H9 (cell line): ENCODE results near the gene UTP4. TPM values are rescaled to one million over a fixed set of nuclear protein-coding genes. Genes with fewer than 3 reads are reported as not detected.

ENCODE experiments used
- DNase-seq: peaks from one replicate; pipeline ENCODE4 v3.0.0-alpha.2; 2017
- H2AFZ ChIP-seq: one replicate; pipeline ENCODE4 v1.6.1; 2013; ENCODE audit warnings: mild to moderate bottlenecking, low read length, control low read depth, moderate library complexity
- H2AK5ac ChIP-seq: 2 replicates; pipeline ENCODE4 v1.6.1; 2013; ENCODE audit warnings: low read length, control low read depth, mixed read lengths; ENCODE audit not compliant: insufficient read length
- H2BK120ac ChIP-seq: one replicate; pipeline ENCODE4 v1.6.1; 2013; ENCODE audit warnings: low read depth, mild to moderate bottlenecking, low read length, control low read depth, inconsistent platforms; ENCODE audit not compliant: poor library complexity, severe bottlenecking
- H2BK12ac ChIP-seq: 2 replicates; pipeline ENCODE4 v1.6.1; 2013; ENCODE audit warnings: low read length, control low read depth, mixed read lengths, low read depth; ENCODE audit not compliant: insufficient read length
- H2BK15ac ChIP-seq: 2 replicates; pipeline ENCODE4 v1.6.1; 2013; ENCODE audit warnings: low read depth, low read length, control low read depth
- H2BK20ac ChIP-seq: one replicate; pipeline ENCODE4 v1.6.1; 2013; ENCODE audit warnings: low read depth, mild to moderate bottlenecking, low read length, control low read depth, inconsistent platforms; ENCODE audit not compliant: poor library complexity, severe bottlenecking
- H2BK5ac ChIP-seq: 2 replicates; pipeline ENCODE4 v1.6.1; 2013; ENCODE audit warnings: low read length, control low read depth, mixed read lengths; ENCODE audit not compliant: insufficient read length
- H3K14ac ChIP-seq: 2 replicates; pipeline ENCODE4 v1.6.1; 2013; ENCODE audit warnings: low read length, control low read depth; ENCODE audit not compliant: insufficient read depth
- H3K18ac ChIP-seq: 2 replicates; pipeline ENCODE4 v1.6.1; 2013; ENCODE audit warnings: low read depth, mild to moderate bottlenecking, mixed read lengths, low read length, control low read depth; ENCODE audit not compliant: insufficient read length
- H3K23ac ChIP-seq: 2 replicates; pipeline ENCODE4 v1.6.1; 2013; ENCODE audit warnings: low read length, control low read depth, mixed read lengths, low read depth; ENCODE audit not compliant: insufficient read length
- H3K23me2 ChIP-seq: 2 replicates; pipeline ENCODE4 v1.6.1; 2013; ENCODE audit warnings: low read depth, mild to moderate bottlenecking, mixed read lengths, low read length, control low read depth; ENCODE audit not compliant: insufficient read length, poor library complexity, severe bottlenecking
- H3K27ac ChIP-seq: 2 replicates; pipeline ENCODE4 v1.5.1; 2013; ENCODE audit warnings: low read length, control low read depth, mixed read lengths, low read depth; ENCODE audit not compliant: insufficient read length
- H3K27me3 ChIP-seq: 2 replicates; pipeline ENCODE4 v1.6.1; 2013; ENCODE audit warnings: low read length, control low read depth, inconsistent platforms; ENCODE audit not compliant: insufficient read depth
- H3K4ac ChIP-seq: 2 replicates; pipeline ENCODE4 v1.6.1; 2013; ENCODE audit warnings: low read depth, mild to moderate bottlenecking, control low read depth, inconsistent platforms, low read length, moderate library complexity
- H3K4me1 ChIP-seq: 2 replicates; pipeline ENCODE4 v1.6.1; 2013; ENCODE audit warnings: low read length, control low read depth, inconsistent platforms; ENCODE audit not compliant: insufficient read depth
- H3K4me2 ChIP-seq: 2 replicates; pipeline ENCODE4 v1.6.1; 2013; ENCODE audit warnings: low read length, control low read depth, mixed read lengths; ENCODE audit not compliant: insufficient read length, insufficient read depth
- H3K56ac ChIP-seq: 2 replicates; pipeline ENCODE4 v1.6.1; 2013; ENCODE audit warnings: low read depth, mild to moderate bottlenecking, mixed read lengths, low read length, control low read depth; ENCODE audit not compliant: insufficient read length
- H3K79me1 ChIP-seq: 2 replicates; pipeline ENCODE4 v1.6.1; 2013; ENCODE audit warnings: low read depth, mild to moderate bottlenecking, moderate library complexity, low read length, control low read depth, inconsistent platforms; ENCODE audit not compliant: insufficient read depth, poor library complexity, severe bottlenecking
- H3K79me2 ChIP-seq: 2 replicates; pipeline ENCODE4 v1.6.1; 2013; ENCODE audit warnings: low read length, control low read depth, inconsistent platforms; ENCODE audit not compliant: insufficient read depth
- H3K9ac ChIP-seq: 2 replicates; pipeline ENCODE4 v1.6.1; 2013; ENCODE audit warnings: low read length, control low read depth, mixed read lengths; ENCODE audit not compliant: insufficient read length; ENCODE audit errors: extremely low read depth
- H3K9me3 ChIP-seq: one replicate; pipeline ENCODE4 v1.6.1; 2013; ENCODE audit warnings: low read depth, low read length, inconsistent platforms; ENCODE audit not compliant: control insufficient read depth
- H3T11ph ChIP-seq: one replicate; pipeline ENCODE4 v1.6.1; 2013; ENCODE audit warnings: mild to moderate bottlenecking, low read length, control low read depth, inconsistent platforms
- H4K20me1 ChIP-seq: one replicate; pipeline ENCODE4 v1.6.1; 2013; ENCODE audit not compliant: control insufficient read depth, insufficient read length, insufficient read depth
- H4K5ac ChIP-seq: 2 replicates; pipeline ENCODE4 v1.6.1; 2013; ENCODE audit warnings: low read depth, mild to moderate bottlenecking, mixed read lengths, low read length, control low read depth; ENCODE audit not compliant: insufficient read length
- H4K8ac ChIP-seq: replicated peaks from 2 replicates; pipeline ENCODE4 v1.6.1; 2013; ENCODE audit warnings: low read length, control low read depth, mixed read lengths, low read depth; ENCODE audit not compliant: insufficient read length
- H4K91ac ChIP-seq: 2 replicates; pipeline ENCODE4 v1.6.1; 2013; ENCODE audit warnings: low read depth, mild to moderate bottlenecking, moderate library complexity, mixed read lengths, low read length, control low read depth; ENCODE audit not compliant: insufficient read length
- H3K27ac Mint-ChIP-seq, 3 experiments: 2 replicates in 2 of 3; 3 replicates in 1 of 3; pipeline ENCODE4 v1.8.0; 2020 to 2021; ENCODE audit warnings: mixed read lengths in 3 of 3, mild to moderate bottlenecking in 1 of 3, moderate library complexity in 1 of 3
- H3K27me3 Mint-ChIP-seq: 2 replicates; pipeline ENCODE4 v1.8.0; 2021; ENCODE audit warnings: low read depth, mild to moderate bottlenecking, moderate library complexity, mixed read lengths
- H3K36me3 Mint-ChIP-seq, 3 experiments: 2 replicates in 2 of 3; 3 replicates in 1 of 3; pipeline ENCODE4 v1.8.0; 2020 to 2021; ENCODE audit warnings: low read depth in 3 of 3, mixed read lengths in 3 of 3; ENCODE audit not compliant: insufficient read depth in 1 of 3
- H3K4me1 Mint-ChIP-seq, 2 experiments: 2 replicates each; pipeline ENCODE4 v1.8.0; 2020; ENCODE audit warnings: mixed read lengths in 2 of 2
- H3K4me3 Mint-ChIP-seq, 2 experiments: 2 replicates in 1 of 2; 3 replicates in 1 of 2; pipeline ENCODE4 v1.8.0; 2020 to 2021; ENCODE audit warnings: mild to moderate bottlenecking in 2 of 2, mixed read lengths in 2 of 2, moderate library complexity in 1 of 2
- H3K9me3 Mint-ChIP-seq, 2 experiments: 2 replicates in 1 of 2; 3 replicates in 1 of 2; pipeline ENCODE4 v1.8.0; 2020; ENCODE audit warnings: mild to moderate bottlenecking in 2 of 2, mixed read lengths in 2 of 2, moderate library complexity in 1 of 2
- CTCF ChIP-seq: fragments of 200-600 bp; sonication (generic); conservative IDR thresholded peaks from 3 replicates; pipeline ENCODE4 v1.8.0; 2021; ENCODE audit warnings: antibody characterized with exemption, mild to moderate bottlenecking
- WGBS: extraction: QIAGEN DNeasy Blood & Tissue Kit; methylation state at CpG from one replicate; pipeline ENCODE4 v1.1.7; 2013; ENCODE audit warnings: missing lambda C conversion rate, low lambda C conversion rate, mixed read lengths; ENCODE audit not compliant: insufficient read length; ENCODE audit errors: extremely low coverage; 5-methylcytosine and 5-hydroxymethylcytosine counted together
- total RNA-seq: library from RNA; stranded (reverse); gene quantifications from 2 replicates; pipeline ENCODE4 v1.2.1, GENCODE V29; 2021

UTP4 gene
- total RNA-seq, 1 experiment from 2014 or later, result 94.0 TPM

DNA sequence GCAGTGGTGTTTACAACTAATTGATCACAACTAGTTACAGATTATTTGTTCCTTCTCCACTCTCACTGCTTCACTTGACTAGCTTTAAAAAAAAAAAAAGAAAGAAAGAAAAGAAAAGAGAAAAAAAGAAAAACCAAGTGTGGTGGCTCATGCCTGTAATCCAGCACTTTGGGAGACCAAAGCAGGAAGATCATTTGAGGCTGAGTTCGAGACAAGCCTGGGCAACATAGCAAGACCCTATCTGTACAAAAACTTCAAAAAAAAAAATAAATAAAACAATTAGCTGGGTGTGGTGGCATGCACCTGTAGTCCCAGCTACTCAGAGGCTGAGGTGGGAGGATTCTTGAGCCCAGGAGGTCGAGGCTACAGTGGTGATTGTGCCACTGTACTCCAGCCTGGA, 58.7 kb downstream of the UTP4 start:
- H3K4ac ChIP-seq, result no peak overlapping the region
- H3K56ac ChIP-seq, result no peak overlapping the region
- no peaks in the 10 kb centered on the region for H3K27me3 ChIP-seq
- no peak overlapping the region for H2BK20ac ChIP-seq
- no peak overlapping the region for H3K23ac ChIP-seq
- no peaks in the 10 kb centered on the region for H3K9me3 ChIP-seq
- H3K79me1 ChIP-seq, result peaks cover 3% of the 10 kb centered on the region
- no peaks in the 10 kb centered on the region; the same call in 1 of the 2 replicates for H3K4me1 ChIP-seq
- no peak overlapping the region for H4K8ac ChIP-seq
- no peak for TF ChIP-seq CTCF
- no peak overlapping the region for H3K9ac ChIP-seq
- no peak overlapping the region for H3K27ac ChIP-seq
- no peak overlapping the region for H4K5ac ChIP-seq
- H3K4me3 Mint-ChIP-seq, result no peak overlapping the region
- no peak overlapping the region for H3K18ac ChIP-seq
- DNase-seq, result no peak
- no peak overlapping the region for H3K4me2 ChIP-seq
- no peak overlapping the region for H2AFZ ChIP-seq
- no peak overlapping the region for H2BK12ac ChIP-seq
- H3K27me3 Mint-ChIP-seq, result no peaks in the 10 kb centered on the region
- no peak overlapping the region for H2AK5ac ChIP-seq
- H3K9me3 Mint-ChIP-seq, result no peaks in the 10 kb centered on the region
- H3K23me2 ChIP-seq, result peaks cover 12% of the 10 kb centered on the region
- peak overlapping the region in 1 of 3 experiments; percentile 80; a peak in 2 of 7 replicates for H3K27ac Mint-ChIP-seq
- no peak overlapping the region for H4K91ac ChIP-seq
- H2BK5ac ChIP-seq, result no peak overlapping the region
- H3K14ac ChIP-seq, result no peak overlapping the region
- no peak overlapping the region for H2BK15ac ChIP-seq
- peaks cover 18 to 25% of the 10 kb centered on the region in 2 experiments for H3K4me1 Mint-ChIP-seq
- H3T11ph ChIP-seq, result no peak overlapping the region
- WGBS, result no CpG with 5 or more reads among the region's 2 CpGs
- no peaks in the 10 kb centered on the region for H4K20me1 ChIP-seq
- H3K36me3 Mint-ChIP-seq, result peaks cover 2 to 6% (median 5%) of the 10 kb centered on the region in 3 experiments; a peak in 6 of 7 replicates
- H3K79me2 ChIP-seq, result peaks cover 2% of the 10 kb centered on the region; the same call in 1 of the 2 replicates
- H2BK120ac ChIP-seq, result no peak overlapping the region
